A549 (cell line): ENCODE measurements around the gene LSG1.

Experiments
- BHLHE40 ChIP-seq: IDR thresholded peaks from 2 replicates; pipeline ENCODE4 v1.6.1; 2012; ENCODE audit warnings: low read depth, low read length, inconsistent platforms
- CHD2 ChIP-seq: fragments of 150-350 bp; IDR thresholded peaks from 2 replicates; pipeline ENCODE4 v1.6.1; 2014; ENCODE audit warnings: low read length; ENCODE audit not compliant: partially characterized antibody
- CTCF ChIP-seq: fragments of >200 bp; sonication (Bioruptor Twin); formaldehyde crosslinking; IDR thresholded peaks from 3 replicates; pipeline ENCODE4 v1.5.1; 2016
- EP300 ChIP-seq, 2 experiments: fragments of >200 bp; sonication (Bioruptor Twin); formaldehyde crosslinking; IDR thresholded peaks; 2 replicates in 1 of 2; 3 replicates in 1 of 2; pipeline ENCODE4 v1.6.1; 2016 to 2017
- POLR2A ChIP-seq: IDR thresholded peaks from 2 replicates; pipeline ENCODE4 v1.6.1; 2012; ENCODE audit warnings: mild to moderate bottlenecking, low read length
- SMC3 ChIP-seq: fragments of >200 bp; sonication (Bioruptor Twin); formaldehyde crosslinking; IDR thresholded peaks from 3 replicates; pipeline ENCODE4 v1.6.1; 2018; ENCODE audit warnings: inconsistent platforms

GRCh38 chr3:194661946-194662345, 10.0 kb downstream of the LSG1 start:
- no peak for TF ChIP-seq CHD2
- no peak for TF ChIP-seq BHLHE40
- TF ChIP-seq SMC3 = no peak
- no peak for TF ChIP-seq POLR2A
- no peak for TF ChIP-seq CTCF
- TF ChIP-seq EP300 (IDR thresholded peaks at IDR 0.05) = no peak
